Activated B cell treated with CpG ODN at 0.5 μM for 24 hours (primary cell): ENCODE measurements around the gene SND1. TPM values are rescaled to one million over a fixed set of nuclear protein-coding genes. Genes with fewer than 3 reads are reported as not detected.

Experiments used
- ATAC-seq: fragments of 200-7000 bp; cut with Tn5 transposase; one replicate; pipeline ENCODE4 v1.10.0; 2021; ENCODE audit warnings: low read depth, mild to moderate bottlenecking, moderate library complexity
- CTCF ChIA-PET: fragments of 350-600 bp; sonication (Branson Sonifier 250); formaldehyde crosslinking; loops from one replicate; lab custom pipeline; 2021; ENCODE audit warnings: antibody characterized with exemption; lab: Charles Lee
- POLR2A ChIA-PET: fragments of 350-600 bp; sonication (Branson Sonifier 250); formaldehyde crosslinking; loops from one replicate; lab custom pipeline; 2021; ENCODE audit warnings: antibody characterized with exemption; lab: Charles Lee
- DNase-seq: peaks from one replicate; pipeline ENCODE4 v3.0.0; 2022
- H3K27ac Mint-ChIP-seq: one replicate; pipeline ENCODE4 v1.8.0; 2020; ENCODE audit warnings: mixed read lengths
- H3K27me3 Mint-ChIP-seq: one replicate; pipeline ENCODE4 v1.8.0; 2021; ENCODE audit warnings: mixed read lengths
- H3K36me3 Mint-ChIP-seq: one replicate; pipeline ENCODE4 v1.8.0; 2021; ENCODE audit warnings: low read depth, mixed read lengths
- H3K4me1 Mint-ChIP-seq: one replicate; pipeline ENCODE4 v1.8.0; 2021; ENCODE audit warnings: mixed read lengths
- H3K4me3 Mint-ChIP-seq: one replicate; pipeline ENCODE4 v1.8.0; 2020; ENCODE audit warnings: mild to moderate bottlenecking, mixed read lengths
- H3K9me3 Mint-ChIP-seq: one replicate; pipeline ENCODE4 v1.8.0; 2020; ENCODE audit warnings: mixed read lengths
- intact Hi-C: fragments of 100-400 bp; cut with micrococcal nuclease; formaldehyde crosslinking; loops from one replicate; pipeline ENCODE4 v1.15.1; 2024
- total RNA-seq: library from RNA; stranded (reverse); gene quantifications from 2 replicates; pipeline ENCODE4 v1.2.3, GENCODE V29; 2022
- TF ChIP-seq, protein P1 (sequence below): fragments of 200-600 bp; IDR thresholded peaks from one replicate; pipeline ENCODE4 v1.8.0; 2022; ENCODE audit warnings: antibody characterized with exemption, mild to moderate bottlenecking

SND1 gene
- total RNA-seq, 1 donor from 2014 or later, result 215 TPM

- CTCF ChIA-PET, result no interaction called here
- intact Hi-C loops, result no loop called here
- POLR2A ChIA-PET, result no interaction called here
- TF ChIP-seq, protein P1, sequence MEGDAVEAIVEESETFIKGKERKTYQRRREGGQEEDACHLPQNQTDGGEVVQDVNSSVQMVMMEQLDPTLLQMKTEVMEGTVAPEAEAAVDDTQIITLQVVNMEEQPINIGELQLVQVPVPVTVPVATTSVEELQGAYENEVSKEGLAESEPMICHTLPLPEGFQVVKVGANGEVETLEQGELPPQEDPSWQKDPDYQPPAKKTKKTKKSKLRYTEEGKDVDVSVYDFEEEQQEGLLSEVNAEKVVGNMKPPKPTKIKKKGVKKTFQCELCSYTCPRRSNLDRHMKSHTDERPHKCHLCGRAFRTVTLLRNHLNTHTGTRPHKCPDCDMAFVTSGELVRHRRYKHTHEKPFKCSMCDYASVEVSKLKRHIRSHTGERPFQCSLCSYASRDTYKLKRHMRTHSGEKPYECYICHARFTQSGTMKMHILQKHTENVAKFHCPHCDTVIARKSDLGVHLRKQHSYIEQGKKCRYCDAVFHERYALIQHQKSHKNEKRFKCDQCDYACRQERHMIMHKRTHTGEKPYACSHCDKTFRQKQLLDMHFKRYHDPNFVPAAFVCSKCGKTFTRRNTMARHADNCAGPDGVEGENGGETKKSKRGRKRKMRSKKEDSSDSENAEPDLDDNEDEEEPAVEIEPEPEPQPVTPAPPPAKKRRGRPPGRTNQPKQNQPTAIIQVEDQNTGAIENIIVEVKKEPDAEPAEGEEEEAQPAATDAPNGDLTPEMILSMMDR, result no peak
- Mint-ChIP-seq H3K36me3 (peaks cover 27% of the 10 kb centered on the region), H3K9me3 (no peaks in the 10 kb centered on the region), H3K4me3 (no peak overlapping the region), H3K27ac (peak overlapping the region; percentile 20), H3K4me1 (peaks cover 60% of the 10 kb centered on the region), H3K27me3 (no peaks in the 10 kb centered on the region)
- DNase-seq (no peak), ATAC-seq (no peak)
These were observed 275.3 kb downstream of the SND1 start for GRCh38 chr7:127927348-127927696.

DNA sequence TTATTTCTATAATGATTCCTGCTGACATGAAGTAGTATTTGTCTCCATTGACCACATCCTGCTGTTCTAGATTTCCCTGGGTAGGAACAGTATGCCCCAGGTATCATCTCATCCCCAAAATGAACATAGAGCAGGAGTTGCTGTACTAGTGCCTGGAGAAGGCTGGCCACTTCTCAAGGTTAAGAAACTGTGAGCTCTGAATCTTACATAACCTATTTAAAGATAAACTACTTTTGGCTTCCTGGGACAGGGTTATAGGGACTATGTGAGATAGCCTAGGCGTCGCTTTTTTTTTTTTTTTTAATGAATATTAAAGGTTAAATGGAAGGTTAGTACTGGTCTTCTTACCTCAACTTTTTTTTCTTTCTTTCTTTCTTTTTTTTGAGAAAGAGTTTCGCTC, 276.2 kb downstream of the SND1 start:
- Mint-ChIP-seq H3K36me3 (peaks cover 34% of the 10 kb centered on the region), H3K27ac (peak overlapping the region; percentile 55), H3K27me3 (no peaks in the 10 kb centered on the region), H3K4me3 (peak overlapping the region; percentile 0), H3K4me1 (peaks cover 64% of the 10 kb centered on the region), H3K9me3 (no peaks in the 10 kb centered on the region)
- POLR2A ChIA-PET, result interaction anchor here (0.7 kb wide), 1 partner anchor 195 kb away, joined by 12 read pairs; no protein-coding TSS in a partner anchor
- ATAC-seq (no peak), DNase-seq (no peak)
- TF ChIP-seq, protein P1, result no peak
- CTCF ChIA-PET, result interaction anchor here (1.1 kb wide), 1 partner anchor 207 kb away, joined by 3 read pairs; no protein-coding TSS in a partner anchor
- intact Hi-C loops, result no loop called here

- CTCF ChIA-PET, result interaction anchor here (1.1 kb wide), 1 partner anchor 207 kb away, joined by 3 read pairs; no protein-coding TSS in a partner anchor
- peaks cover 67% of the 10 kb centered on the region for H3K4me1 Mint-ChIP-seq
- ATAC-seq (no peak), DNase-seq (no peak)
- POLR2A ChIA-PET, result interaction anchor here (0.7 kb wide), 1 partner anchor 195 kb away, joined by 12 read pairs; no protein-coding TSS in a partner anchor
- peak overlapping the region; percentile 57 for H3K27ac Mint-ChIP-seq
- H3K36me3 Mint-ChIP-seq, result peaks cover 41% of the 10 kb centered on the region
- peak overlapping the region; percentile 72 for H3K4me3 Mint-ChIP-seq
- no peaks in the 10 kb centered on the region for H3K9me3 Mint-ChIP-seq
- intact Hi-C loops, result no loop called here
- TF ChIP-seq, protein P1, result no peak
- no peaks in the 10 kb centered on the region for H3K27me3 Mint-ChIP-seq
These were observed 276.9 kb downstream of the SND1 start for GRCh38 chr7:127928852-127929251.

DNA sequence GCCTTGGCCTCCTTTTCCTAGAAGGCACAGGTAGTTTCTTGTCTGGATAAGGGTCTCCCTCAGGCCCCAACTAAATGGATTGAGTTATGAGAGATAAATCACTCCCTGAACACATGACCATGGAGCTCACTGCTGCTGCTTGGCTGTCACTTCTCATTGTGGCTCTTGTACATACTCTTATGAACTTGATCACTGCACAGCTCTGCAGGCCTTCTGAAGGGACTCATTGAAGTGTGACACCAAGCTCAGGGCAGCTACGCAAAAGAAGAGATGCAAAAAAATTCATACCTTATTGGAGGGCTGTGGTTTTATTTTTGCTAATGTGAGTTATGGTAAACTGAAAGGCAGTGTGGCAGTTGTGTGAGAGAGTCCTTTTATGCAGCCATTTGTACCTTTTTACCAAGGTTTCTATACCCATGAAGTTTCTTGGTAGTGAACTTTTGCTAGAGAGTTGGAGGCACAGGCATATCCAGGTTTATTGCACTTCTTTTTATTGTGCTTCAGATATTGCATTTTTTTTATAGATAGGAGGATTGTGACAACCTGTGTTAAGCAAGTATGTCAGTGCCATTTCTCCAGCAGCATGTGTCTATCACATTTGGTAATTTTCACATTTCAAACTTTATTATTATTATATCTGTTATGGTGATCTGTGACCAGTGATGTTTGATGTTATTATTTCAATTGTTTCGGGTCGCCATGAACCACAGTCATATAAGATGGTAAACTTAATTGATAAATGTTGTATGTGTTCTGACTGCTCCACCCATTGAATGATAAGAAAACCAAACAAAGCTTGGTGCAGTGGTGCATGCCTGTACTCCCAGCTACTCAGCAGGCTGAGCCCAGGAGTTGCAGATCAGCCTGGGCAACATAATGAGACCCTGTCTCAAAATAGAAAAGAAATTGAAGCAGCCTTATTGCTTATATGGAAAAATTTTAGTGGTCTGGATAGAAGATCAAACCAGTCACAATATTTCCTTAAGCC, 278.6 kb downstream of the SND1 start:
- intact Hi-C loops, result no loop called here
- Mint-ChIP-seq H3K27me3 (no peaks in the 10 kb centered on the region), H3K4me1 (peaks cover 80% of the 10 kb centered on the region), H3K4me3 (peak overlapping the region; percentile 72), H3K9me3 (no peaks in the 10 kb centered on the region), H3K36me3 (peaks cover 45% of the 10 kb centered on the region), H3K27ac (peak overlapping the region; percentile 66)
- ChIA-PET CTCF (no interaction called here), POLR2A (interaction anchor here (1.7 kb wide), 1 partner anchor 17 kb away, joined by 3 read pairs; no protein-coding TSS in a partner anchor)
- DNase-seq (no peak), ATAC-seq (peak; percentile 89)
- TF ChIP-seq, protein P1, result no peak

GRCh38 chr7:127932076-127932475, 280.1 kb downstream of the SND1 start:
- Mint-ChIP-seq H3K4me1 (peaks cover 84% of the 10 kb centered on the region), H3K27me3 (no peaks in the 10 kb centered on the region), H3K9me3 (no peaks in the 10 kb centered on the region), H3K36me3 (peaks cover 45% of the 10 kb centered on the region), H3K27ac (no peak overlapping the region), H3K4me3 (no peak overlapping the region)
- ChIA-PET POLR2A (no interaction called here), CTCF (no interaction called here)
- intact Hi-C loops, result no loop called here
- TF ChIP-seq, protein P1, result no peak
- DNase-seq, result no peak
- no peak for ATAC-seq
